HG03064 (cell line): ENCODE results near the gene ANKFY1.
"Not testable (repeated sequence)": the region's sequence is repeated elsewhere in the genome, so short reads cannot be mapped to it uniquely, and the experiment has no call there.

Source experiments
- ATAC-seq: cut with Tn5 transposase; IDR thresholded peaks from one replicate; pipeline ENCODE4 v1.9.1; 2021; ENCODE audit warnings: low read depth; ENCODE audit not compliant: unreplicated experiment

The ANKFY1 gene

DNA sequence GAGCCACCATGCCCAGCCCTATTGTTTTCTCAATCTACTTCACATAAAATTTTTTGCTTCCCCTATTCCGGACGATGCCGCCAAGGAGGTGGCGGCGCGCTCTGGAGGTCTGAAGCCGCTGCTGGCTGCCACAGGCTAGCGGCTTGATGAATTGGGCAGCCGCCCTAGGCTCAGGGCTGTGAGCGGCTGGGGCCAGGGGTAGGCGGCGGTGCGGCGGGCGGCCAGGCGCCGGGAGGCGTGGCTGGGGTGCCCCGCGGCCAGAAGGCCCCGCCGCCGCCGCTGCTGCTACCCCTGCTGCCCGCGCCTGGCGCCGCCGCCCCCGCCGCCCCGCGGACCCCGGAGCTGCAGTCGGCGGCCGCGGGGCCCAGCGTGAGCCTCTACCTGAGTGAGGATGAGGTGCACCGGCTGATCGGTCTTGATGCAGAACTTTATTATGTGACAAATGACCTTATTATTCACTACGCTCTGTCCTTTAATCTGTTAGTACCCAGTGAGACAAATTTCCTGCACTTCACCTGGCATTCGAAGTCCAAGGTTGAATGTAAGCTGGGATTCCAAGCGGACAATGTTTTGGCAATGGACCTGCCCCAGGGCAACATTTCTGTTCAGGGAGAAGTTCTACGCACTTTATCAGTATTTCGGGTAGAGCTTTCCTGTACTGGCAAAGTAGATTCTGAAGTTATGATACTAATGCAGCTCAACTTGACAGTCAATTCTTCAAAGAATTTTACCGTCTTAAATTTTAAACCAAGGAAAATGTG is 41.7 kb downstream of the ANKFY1 start:
- no peak for ATAC-seq

DNA sequence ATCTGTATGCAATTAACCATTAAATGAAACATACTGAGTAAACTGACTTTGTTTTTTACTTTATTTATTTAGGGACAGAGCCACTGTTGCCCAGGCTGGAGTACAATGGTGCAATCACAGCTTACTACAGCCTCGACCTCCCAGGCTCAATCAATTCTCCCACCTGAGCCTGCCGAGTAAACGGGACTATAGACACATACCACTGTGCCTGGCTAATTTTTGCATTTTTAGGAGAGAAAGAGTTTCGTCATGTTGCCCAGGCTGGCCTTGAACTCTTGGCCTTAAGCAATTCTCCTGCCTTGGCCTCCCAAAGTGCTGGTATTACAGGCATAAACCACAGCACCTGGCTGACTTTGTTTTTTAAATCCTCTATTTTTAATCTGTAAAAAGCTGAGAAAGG is 42.6 kb downstream of the ANKFY1 start:
- ATAC-seq, result no peak

GRCh38 chr17:4220655-4221054 is 43.1 kb downstream of the ANKFY1 start:
- no peak for ATAC-seq

DNA sequence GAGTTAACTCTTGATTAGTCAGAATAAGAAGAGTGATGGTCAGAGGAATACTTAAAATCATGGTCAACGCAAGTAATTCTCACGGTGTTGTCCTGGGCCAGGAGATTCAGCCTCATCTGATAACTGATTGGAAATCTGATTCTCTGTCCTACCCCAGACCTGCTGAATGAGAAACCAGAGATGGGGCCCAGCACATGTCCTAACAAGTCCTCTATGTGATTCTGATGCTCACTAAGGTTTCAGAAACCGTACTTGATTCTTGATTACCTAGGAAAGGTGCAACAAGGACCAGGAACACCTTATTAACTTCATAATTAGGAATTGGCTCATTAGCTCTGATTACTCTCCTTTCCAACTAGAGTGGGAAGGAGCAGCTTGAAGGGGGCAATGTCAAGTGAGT is 44.5 kb downstream of the ANKFY1 start:
- ATAC-seq, result no peak

- no peak for ATAC-seq
Observed at GRCh38 chr17:4215882-4216570, 47.8 kb downstream of the ANKFY1 start.

- no peak for ATAC-seq
Observed at GRCh38 chr17:4214157-4214556, 49.6 kb downstream of the ANKFY1 start.

DNA sequence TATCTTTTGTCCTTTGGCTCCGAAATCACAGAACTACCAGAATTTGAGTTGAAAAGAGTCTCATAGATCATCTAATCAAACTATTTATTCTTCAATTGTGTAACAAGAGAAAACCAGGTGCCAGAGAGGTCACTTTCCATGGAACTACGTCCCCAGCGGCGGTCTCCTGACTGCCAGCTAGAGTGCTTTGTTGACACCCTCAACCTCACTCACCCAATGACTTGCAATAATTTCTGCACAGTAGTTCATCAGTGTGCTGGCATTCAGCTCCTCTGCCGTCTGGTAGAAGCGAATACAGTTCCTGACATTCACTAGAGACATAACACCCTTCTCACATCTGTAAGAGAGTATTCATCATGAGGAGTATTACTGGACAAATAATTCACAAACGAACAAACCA is 54.2 kb downstream of the ANKFY1 start:
- ATAC-seq, result no peak

GRCh38 chr17:4208238-4208637 is 55.5 kb downstream of the ANKFY1 start:
- no peak for ATAC-seq

GRCh38 chr17:4206962-4207361 is 56.8 kb downstream of the ANKFY1 start:
- ATAC-seq, result no peak

DNA sequence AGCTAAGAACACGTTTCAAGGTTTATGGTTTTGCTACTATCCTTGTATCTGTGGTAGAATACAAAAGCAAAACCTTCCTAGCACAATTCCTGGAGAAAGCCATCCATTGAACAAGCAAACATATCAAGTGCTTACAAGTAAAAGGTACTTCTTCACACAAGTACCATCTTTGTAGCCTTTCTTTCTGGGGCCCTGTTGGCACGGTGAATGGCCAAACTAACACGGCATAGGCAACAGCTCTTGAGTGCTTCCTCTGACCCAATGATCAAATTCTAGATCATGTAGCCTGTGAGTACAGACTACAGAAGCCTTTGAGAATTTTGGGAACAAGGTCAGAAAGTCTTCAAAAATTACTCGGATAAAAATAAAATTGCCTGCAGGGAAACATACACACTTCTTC is 57.9 kb downstream of the ANKFY1 start:
- no peak for ATAC-seq

GRCh38 chr17:4204710-4205173 is 59.0 kb downstream of the ANKFY1 start:
- ATAC-seq, result no peak

- ATAC-seq, result no peak
Observed at GRCh38 chr17:4204190-4204589, 59.6 kb downstream of the ANKFY1 start.

GRCh38 chr17:4201226-4201625 is 62.6 kb downstream of the ANKFY1 start:
- ATAC-seq, result no peak

GRCh38 chr17:4199818-4200402 is 63.9 kb downstream of the ANKFY1 start:
- no peak for ATAC-seq

DNA sequence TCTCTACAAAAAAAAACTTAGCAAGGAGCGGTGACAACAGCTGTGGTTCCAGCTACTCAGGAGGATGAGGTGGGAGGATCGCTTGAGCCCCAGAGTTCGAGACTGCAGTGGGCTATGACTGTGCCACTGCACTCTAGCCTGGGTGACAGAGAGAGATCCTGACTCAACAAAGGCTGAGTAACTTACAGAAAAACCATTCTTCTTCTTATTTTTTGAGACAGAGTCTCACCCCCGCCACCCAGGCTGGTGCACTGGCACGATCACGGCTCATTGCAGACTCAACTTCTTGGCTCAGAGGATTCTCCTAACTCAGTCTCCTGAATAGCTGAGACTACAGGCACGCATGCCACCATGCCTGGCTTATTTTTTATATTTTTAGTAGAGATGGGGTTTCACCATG is 64.8 kb downstream of the ANKFY1 start:
- no peak for ATAC-seq

DNA sequence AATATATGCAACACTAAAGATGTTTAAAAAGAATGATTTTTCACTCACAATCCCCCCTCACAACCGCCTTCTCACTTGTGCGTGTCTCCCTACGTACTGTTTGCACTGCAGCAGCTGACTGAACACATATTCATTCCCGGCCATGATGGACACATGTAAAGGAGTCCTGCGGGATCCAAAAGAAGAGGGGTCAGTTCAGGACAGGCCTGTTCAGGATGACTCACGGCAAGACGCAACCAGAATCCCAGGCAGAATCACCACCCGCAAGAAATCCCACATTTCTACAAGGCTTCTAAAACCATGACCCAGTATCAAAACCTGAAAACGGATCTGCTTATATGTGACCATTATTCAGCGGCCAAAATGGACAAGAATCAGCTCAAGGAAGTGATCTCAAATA is 68.5 kb downstream of the ANKFY1 start:
- no peak for ATAC-seq

DNA sequence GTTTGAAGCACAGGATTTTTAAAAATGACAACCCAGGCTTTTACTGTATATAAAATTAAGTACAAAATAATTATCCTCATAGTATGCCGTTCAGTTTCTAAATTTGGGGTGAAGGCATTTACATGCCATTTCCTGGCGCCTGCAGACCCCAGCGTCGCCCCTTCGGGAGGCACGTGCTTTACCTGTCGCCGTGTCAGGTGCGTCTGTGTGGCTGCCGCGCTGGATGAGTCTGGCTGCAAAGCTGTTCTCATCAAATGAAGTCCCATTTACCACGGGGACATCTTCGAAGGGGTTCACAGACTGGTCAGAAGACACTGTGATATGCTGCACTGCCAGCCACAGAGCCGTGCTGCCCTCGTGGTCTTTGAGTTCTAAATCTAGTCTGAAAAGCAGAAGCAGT is 69.0 kb downstream of the ANKFY1 start:
- no peak for ATAC-seq

GRCh38 chr17:4190791-4191190 is 73.0 kb downstream of the ANKFY1 start:
- ATAC-seq, result not testable (repeated sequence)

- ATAC-seq, result no peak
Observed at GRCh38 chr17:4189280-4189679, 74.5 kb downstream of the ANKFY1 start.

- ATAC-seq, result no peak
Observed at GRCh38 chr17:4188076-4188475, 75.7 kb downstream of the ANKFY1 start.

DNA sequence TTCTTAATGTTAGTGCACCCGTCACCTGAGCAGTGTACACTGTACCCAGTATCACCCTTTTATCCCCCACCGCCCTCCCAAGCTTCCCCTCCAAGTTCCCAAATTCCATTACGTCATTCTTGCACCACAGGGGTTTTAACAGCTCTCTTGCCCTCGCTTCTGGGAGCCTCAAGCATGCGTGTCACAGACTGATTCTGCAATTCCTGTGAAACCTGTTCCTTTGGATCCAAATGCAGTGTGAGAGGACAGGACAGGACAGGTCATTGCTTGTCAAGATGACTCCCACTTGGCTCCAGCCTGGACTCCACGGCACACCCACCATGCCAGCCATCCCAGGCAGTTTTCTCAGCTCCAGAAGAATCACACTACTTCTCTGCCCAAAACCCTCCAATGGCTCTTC is 76.7 kb downstream of the ANKFY1 start:
- ATAC-seq, result no peak

DNA sequence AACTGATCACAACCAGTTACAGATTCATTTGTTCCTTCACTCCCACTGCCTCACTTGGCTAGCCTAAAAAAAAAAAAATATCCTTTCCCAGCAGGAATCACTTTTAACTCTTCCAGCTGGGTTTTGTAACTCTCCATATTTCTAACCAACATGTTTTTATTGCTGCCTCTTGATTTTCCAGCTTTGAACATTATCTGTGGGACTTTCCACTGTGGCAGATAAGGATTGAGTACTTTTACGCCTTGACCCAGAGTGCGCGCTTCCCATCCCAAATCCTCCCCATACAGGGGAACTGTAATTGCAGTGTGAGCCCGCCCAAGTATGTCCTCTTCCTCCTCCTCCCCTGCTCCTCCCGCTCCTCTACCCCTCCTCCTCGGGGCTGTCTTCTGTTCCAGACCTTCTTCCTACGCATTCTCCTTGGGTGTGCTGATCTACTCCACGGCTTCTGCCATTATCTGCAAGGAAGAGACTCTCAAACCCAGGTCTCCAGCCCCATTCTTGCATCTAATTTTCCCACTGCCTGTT is 77.4 kb downstream of the ANKFY1 start:
- ATAC-seq, result no peak
